ENCODE results near the gene IL21R.

IL21R gene

DNA sequence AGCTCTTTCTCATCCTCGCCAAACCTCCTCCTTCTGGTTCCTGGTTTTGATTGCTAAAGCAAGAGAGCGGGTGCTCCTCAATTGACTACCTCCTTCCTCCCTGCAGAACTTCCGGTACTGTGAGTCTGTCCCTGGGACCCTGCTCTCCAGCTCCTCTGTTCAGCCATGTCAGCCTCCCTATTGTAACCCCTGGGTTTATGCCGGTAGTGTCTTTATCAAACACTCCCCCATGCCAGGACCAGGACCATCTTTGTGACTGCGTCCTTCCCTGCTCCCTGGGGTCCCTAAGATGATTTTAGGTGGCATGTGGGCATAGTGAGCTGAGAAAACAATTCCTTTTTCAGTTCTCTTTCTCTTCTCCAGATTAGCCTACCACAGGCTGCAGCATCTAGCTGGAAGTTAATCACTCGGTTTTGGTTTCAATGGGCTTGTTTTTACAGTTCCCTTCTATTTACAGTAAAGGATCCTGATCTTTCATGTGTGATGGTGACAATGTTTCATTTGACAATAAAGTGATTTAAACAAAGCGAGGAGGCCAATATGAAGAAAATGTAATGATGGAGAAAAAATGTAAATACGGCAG, 27.7 kb upstream of the IL21R start:
- TF ChIP-seq, protein P1, sequence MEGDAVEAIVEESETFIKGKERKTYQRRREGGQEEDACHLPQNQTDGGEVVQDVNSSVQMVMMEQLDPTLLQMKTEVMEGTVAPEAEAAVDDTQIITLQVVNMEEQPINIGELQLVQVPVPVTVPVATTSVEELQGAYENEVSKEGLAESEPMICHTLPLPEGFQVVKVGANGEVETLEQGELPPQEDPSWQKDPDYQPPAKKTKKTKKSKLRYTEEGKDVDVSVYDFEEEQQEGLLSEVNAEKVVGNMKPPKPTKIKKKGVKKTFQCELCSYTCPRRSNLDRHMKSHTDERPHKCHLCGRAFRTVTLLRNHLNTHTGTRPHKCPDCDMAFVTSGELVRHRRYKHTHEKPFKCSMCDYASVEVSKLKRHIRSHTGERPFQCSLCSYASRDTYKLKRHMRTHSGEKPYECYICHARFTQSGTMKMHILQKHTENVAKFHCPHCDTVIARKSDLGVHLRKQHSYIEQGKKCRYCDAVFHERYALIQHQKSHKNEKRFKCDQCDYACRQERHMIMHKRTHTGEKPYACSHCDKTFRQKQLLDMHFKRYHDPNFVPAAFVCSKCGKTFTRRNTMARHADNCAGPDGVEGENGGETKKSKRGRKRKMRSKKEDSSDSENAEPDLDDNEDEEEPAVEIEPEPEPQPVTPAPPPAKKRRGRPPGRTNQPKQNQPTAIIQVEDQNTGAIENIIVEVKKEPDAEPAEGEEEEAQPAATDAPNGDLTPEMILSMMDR (IDR thresholded peaks at IDR 0.05; ENCODE audit: low read depth, low read length): no peak
- DNase-seq (ENCODE audit: low read depth, low spot score): no peak
- in situ Hi-C loops (cut with HindIII; ENCODE audit: low sequenced_read_pairs): no loop called here
- H3K4me3 ChIP-seq (ENCODE audit: low read depth, low read length): no peak overlapping the region

DNA sequence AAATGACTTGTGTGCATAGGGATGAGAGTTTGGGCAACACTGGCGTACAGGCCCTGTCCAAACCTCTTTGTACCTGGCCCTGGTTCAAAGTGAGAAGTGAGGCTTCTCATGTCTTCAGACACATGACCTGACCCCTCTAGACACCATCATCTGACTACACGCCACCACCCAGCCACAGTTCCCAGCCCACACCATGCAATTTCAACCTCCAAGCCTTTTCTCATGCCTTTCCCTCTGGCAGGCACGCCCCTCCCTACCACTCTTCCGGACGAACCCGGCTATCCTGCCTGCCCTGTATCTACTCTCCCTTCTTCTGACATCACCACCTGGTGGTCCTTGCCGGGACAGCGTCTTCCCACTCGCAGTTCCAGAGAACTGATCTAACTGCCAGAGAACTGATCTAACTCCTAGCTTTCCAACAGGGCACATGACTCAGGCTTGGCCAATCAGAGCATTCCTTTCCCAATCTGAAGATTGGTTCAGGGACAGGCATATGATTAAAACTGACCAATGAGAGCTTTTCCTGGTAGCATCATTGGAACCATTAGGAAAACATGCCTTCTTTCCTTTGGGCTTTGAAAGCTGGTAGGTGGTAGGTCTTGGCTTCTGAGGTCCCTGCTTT, 27.1 kb upstream of the IL21R start:
- TF ChIP-seq, protein P1 (IDR thresholded peaks at IDR 0.05; ENCODE audit: low read depth, low read length): peak; percentile 65
- in situ Hi-C loops (cut with HindIII; ENCODE audit: low sequenced_read_pairs): no loop called here
- no peak overlapping the region for H3K4me3 ChIP-seq (ENCODE audit: low read depth, low read length)
- peak; percentile 83 for DNase-seq (ENCODE audit: low read depth, low spot score)

GRCh38 chr16:27377666-27378485, 24.1 kb upstream of the IL21R start:
- no peak overlapping the region for H3K4me3 ChIP-seq (ENCODE audit: low read depth, low read length)
- DNase-seq (ENCODE audit: low read depth, low spot score): no peak
- in situ Hi-C loops (cut with HindIII; ENCODE audit: low sequenced_read_pairs): no loop called here
- TF ChIP-seq, protein P1 (IDR thresholded peaks at IDR 0.05; ENCODE audit: low read depth, low read length): no peak

- H3K4me3 ChIP-seq (ENCODE audit: low read depth, low read length): no peak overlapping the region
- TF ChIP-seq, protein P1 (IDR thresholded peaks at IDR 0.05; ENCODE audit: low read depth, low read length): no peak
- peak; percentile 20 for DNase-seq (ENCODE audit: low read depth, low spot score)
- in situ Hi-C loops (cut with HindIII; ENCODE audit: low sequenced_read_pairs): no loop called here
Observed at GRCh38 chr16:27378871-27379481, 23.0 kb upstream of the IL21R start.

DNA sequence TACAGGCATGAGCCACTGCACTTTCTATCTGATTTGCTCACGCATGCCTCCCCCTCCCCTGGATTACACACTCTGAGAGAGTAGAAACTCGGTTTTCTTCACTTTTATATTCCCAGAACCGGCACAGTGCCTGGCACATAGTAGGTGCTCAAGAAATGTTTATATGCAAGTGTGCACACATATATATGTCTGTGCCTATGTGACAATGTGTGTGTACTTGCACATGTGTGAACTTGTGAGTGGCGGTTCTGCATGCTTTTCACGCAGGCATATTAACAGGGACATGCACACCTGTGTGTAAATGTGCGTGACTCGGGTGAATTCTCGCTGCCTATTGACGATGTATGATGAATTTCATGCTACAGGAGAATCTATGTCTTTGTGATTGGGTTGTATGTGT, 22.1 kb upstream of the IL21R start:
- no peak for DNase-seq (ENCODE audit: low read depth, low spot score)
- TF ChIP-seq, protein P1 (IDR thresholded peaks at IDR 0.05; ENCODE audit: low read depth, low read length): no peak
- no peak overlapping the region for H3K4me3 ChIP-seq (ENCODE audit: low read depth, low read length)
- in situ Hi-C loops (cut with HindIII; ENCODE audit: low sequenced_read_pairs): no loop called here

DNA sequence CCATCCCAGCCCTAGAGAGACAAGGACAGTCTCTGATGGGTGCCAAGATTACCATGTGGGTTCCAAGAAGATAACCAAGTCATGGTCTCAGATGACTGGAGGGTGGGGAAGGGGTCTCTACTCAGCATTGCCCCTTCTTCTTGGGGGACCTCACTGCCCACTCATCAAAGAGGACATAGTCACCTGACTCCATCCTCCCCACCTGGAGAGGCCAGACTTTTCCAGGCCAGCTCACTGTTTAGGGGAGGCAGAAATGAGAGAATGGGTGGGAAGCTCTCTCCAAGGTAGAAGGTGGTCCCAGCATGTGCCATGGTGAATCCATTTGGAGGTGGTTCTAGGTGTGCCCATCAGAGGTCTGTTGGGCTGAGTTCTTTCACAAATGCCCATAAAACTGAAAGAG, 20.7 kb upstream of the IL21R start:
- TF ChIP-seq, protein P1 (IDR thresholded peaks at IDR 0.05; ENCODE audit: low read depth, low read length): no peak
- in situ Hi-C loops (cut with HindIII; ENCODE audit: low sequenced_read_pairs): no loop called here
- no peak for DNase-seq (ENCODE audit: low read depth, low spot score)
- no peak overlapping the region for H3K4me3 ChIP-seq (ENCODE audit: low read depth, low read length)

Data from astrocyte of the spinal cord (primary cell).